ENCODE measurements around the gene AFF3.

The AFF3 gene

GRCh38 chr2:99794414-99794813, 348.0 kb downstream of the AFF3 start:
- no peak for TF ChIP-seq CTCF (IDR thresholded peaks at IDR 0.05)

GRCh38 chr2:99793022-99793421, 349.4 kb downstream of the AFF3 start:
- TF ChIP-seq CTCF (IDR thresholded peaks at IDR 0.05): no peak

GRCh38 chr2:99789849-99790248, 352.5 kb downstream of the AFF3 start:
- TF ChIP-seq CTCF (IDR thresholded peaks at IDR 0.05): no peak

GRCh38 chr2:99787769-99788382, 354.5 kb downstream of the AFF3 start:
- no peak for TF ChIP-seq CTCF (IDR thresholded peaks at IDR 0.05)

GRCh38 chr2:99786636-99787390, 355.6 kb downstream of the AFF3 start:
- no peak for TF ChIP-seq CTCF (IDR thresholded peaks at IDR 0.05)

GRCh38 chr2:99784946-99785345, 357.4 kb downstream of the AFF3 start:
- TF ChIP-seq CTCF (IDR thresholded peaks at IDR 0.05): no peak

- TF ChIP-seq CTCF (IDR thresholded peaks at IDR 0.05): no peak
Observed at GRCh38 chr2:99784282-99784681, 358.1 kb downstream of the AFF3 start.

Data from LNCAP (cell line).